ENCODE measurements around the gene ARHGAP18.

ARHGAP18 gene

GRCh38 chr6:129647044-129647443, 62.9 kb downstream of the ARHGAP18 start:
- FAIRE-seq (no peak), DNase-seq (ENCODE audit: insufficient read length, low spot score) (no peak)

- peak; percentile 88 for FAIRE-seq
- no peak for DNase-seq (ENCODE audit: insufficient read length, low spot score)
Observed at GRCh38 chr6:129646642-129647041, 63.3 kb downstream of the ARHGAP18 start.

- DNase-seq (ENCODE audit: insufficient read length, low spot score) (no peak), FAIRE-seq (peak; percentile 42)
Observed at GRCh38 chr6:129645830-129646579, 64.0 kb downstream of the ARHGAP18 start.

GRCh38 chr6:129645106-129645829, 64.7 kb downstream of the ARHGAP18 start:
- no peak for DNase-seq (ENCODE audit: insufficient read length, low spot score)
- FAIRE-seq: no peak

GRCh38 chr6:129644567-129645015, 65.4 kb downstream of the ARHGAP18 start:
- no peak for DNase-seq (ENCODE audit: insufficient read length, low spot score)
- FAIRE-seq: no peak

GRCh38 chr6:129643968-129644367, 66.0 kb downstream of the ARHGAP18 start:
- FAIRE-seq (no peak), DNase-seq (ENCODE audit: insufficient read length, low spot score) (no peak)

- DNase-seq (ENCODE audit: insufficient read length, low spot score) (no peak), FAIRE-seq (no peak)
Observed at GRCh38 chr6:129643176-129643575, 66.8 kb downstream of the ARHGAP18 start.

GRCh38 chr6:129642322-129642721, 67.7 kb downstream of the ARHGAP18 start:
- no peak for DNase-seq (ENCODE audit: insufficient read length, low spot score)
- FAIRE-seq: no peak

GRCh38 chr6:129641344-129641743, 68.6 kb downstream of the ARHGAP18 start:
- no peak for DNase-seq (ENCODE audit: insufficient read length, low spot score)

GRCh38 chr6:129638686-129639085, 71.3 kb downstream of the ARHGAP18 start:
- FAIRE-seq (no peak), DNase-seq (ENCODE audit: insufficient read length, low spot score) (no peak)

More at GRCh38 chr6:129641344-129641743, 68.6 kb downstream of the ARHGAP18 start:
- no peak for FAIRE-seq

- DNase-seq (ENCODE audit: insufficient read length, low spot score): no peak
- FAIRE-seq: no peak
Observed at GRCh38 chr6:129638055-129638684, 71.8 kb downstream of the ARHGAP18 start.

- FAIRE-seq (no peak), DNase-seq (ENCODE audit: insufficient read length, low spot score) (no peak)
Observed at GRCh38 chr6:129637340-129638054, 72.5 kb downstream of the ARHGAP18 start.

- FAIRE-seq: no peak
- DNase-seq (ENCODE audit: insufficient read length, low spot score): no peak
Observed at GRCh38 chr6:129635396-129636130, 74.4 kb downstream of the ARHGAP18 start.

- FAIRE-seq (no peak), DNase-seq (ENCODE audit: insufficient read length, low spot score) (no peak)
Observed at GRCh38 chr6:129634411-129635230, 75.4 kb downstream of the ARHGAP18 start.

- no peak for FAIRE-seq
Observed at GRCh38 chr6:129633529-129633928, 76.4 kb downstream of the ARHGAP18 start.

GRCh38 chr6:129632172-129632613, 77.8 kb downstream of the ARHGAP18 start:
- no peak for DNase-seq (ENCODE audit: insufficient read length, low spot score)
- FAIRE-seq: no peak

More at GRCh38 chr6:129633529-129633928, 76.4 kb downstream of the ARHGAP18 start:
- DNase-seq (ENCODE audit: insufficient read length, low spot score): no peak

GRCh38 chr6:129631070-129631469, 78.9 kb downstream of the ARHGAP18 start:
- DNase-seq (ENCODE audit: insufficient read length, low spot score) (no peak), FAIRE-seq (no peak)

- no peak for DNase-seq (ENCODE audit: insufficient read length, low spot score)
- FAIRE-seq: no peak
Observed at GRCh38 chr6:129630596-129630995, 79.4 kb downstream of the ARHGAP18 start.

- DNase-seq (ENCODE audit: insufficient read length, low spot score): no peak
- FAIRE-seq: no peak
Observed at GRCh38 chr6:129628101-129628815, 81.7 kb downstream of the ARHGAP18 start.
